HG02973 (cell line): ENCODE results near the gene HMGXB3.

Experiments used
- ATAC-seq: cut with Tn5 transposase; IDR thresholded peaks from one replicate; pipeline ENCODE4 v1.9.1; 2021; ENCODE audit warnings: moderate library complexity; ENCODE audit not compliant: unreplicated experiment

HMGXB3 gene

DNA sequence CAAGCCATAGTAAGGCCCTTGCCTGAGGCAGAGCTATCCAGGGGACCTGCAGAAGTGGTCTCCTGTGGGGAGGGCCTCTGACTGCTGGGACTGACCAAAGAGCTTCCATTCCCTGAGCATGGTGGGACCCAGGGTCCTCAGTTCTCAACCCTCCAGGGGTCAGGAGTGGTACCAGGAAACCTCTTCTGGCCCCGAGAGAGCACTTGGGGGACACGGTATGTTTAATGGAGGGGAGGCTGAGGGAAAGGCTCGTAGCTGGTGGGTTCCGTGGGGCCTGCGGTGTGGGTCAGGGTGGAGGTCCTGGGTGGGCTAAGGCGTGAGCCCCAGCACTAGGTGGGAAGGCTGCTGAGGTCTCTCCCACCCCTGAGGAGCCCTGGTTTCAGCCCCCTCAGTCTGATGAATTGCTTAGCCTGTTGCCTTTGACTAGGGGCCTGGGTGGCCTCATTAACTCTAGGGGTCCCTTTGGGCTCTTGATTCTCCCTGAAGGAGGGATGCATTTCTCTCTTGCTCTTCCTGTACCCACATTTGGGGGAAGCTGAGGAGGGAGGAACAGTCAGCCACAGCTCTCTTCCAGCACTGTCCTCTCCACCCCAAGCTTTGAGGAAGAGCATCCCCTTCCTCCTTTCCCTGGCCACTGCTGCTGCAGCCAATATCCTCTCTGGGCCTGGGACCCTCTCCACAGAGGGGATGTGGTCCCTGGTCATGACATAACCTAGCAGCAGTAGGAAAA lies 51.9 kb downstream of the HMGXB3 start:
- no peak for ATAC-seq

DNA sequence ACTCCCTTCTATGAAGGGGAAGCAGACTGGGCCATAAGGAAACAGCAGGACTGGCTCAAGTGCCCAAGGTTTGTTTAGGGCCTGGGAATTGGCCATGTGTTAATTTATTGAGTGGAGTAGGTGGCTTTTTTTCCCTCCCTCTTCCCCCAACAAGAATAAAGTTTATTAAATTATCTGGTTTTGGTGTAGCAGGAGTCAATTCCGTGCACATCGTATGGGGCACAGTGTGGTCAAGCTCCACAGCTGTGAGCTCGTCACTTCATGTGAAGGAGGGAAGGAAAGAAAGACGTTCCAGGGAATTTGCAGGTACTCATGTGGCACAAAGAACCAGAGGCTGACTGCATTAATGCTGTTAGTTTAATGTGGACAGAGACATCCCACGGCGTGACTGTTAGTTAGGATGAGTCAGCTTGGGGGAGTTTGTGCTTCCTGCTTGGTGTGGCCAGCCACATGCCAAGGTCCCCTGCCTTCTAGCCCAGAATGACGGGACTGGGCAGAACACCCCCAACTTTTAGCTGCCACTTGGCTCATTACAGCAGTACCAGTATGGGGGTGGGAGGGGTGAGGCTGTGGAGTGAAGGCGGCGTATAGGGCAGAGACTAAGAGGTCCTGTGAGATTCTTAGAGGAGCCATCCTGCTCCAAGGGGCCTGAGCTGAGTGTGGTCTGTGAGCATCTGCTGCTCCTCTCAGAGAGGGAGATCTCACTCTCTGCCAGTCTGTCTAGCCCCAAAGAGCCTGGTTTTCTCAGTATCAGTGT lies 52.6 kb downstream of the HMGXB3 start:
- no peak for ATAC-seq

DNA sequence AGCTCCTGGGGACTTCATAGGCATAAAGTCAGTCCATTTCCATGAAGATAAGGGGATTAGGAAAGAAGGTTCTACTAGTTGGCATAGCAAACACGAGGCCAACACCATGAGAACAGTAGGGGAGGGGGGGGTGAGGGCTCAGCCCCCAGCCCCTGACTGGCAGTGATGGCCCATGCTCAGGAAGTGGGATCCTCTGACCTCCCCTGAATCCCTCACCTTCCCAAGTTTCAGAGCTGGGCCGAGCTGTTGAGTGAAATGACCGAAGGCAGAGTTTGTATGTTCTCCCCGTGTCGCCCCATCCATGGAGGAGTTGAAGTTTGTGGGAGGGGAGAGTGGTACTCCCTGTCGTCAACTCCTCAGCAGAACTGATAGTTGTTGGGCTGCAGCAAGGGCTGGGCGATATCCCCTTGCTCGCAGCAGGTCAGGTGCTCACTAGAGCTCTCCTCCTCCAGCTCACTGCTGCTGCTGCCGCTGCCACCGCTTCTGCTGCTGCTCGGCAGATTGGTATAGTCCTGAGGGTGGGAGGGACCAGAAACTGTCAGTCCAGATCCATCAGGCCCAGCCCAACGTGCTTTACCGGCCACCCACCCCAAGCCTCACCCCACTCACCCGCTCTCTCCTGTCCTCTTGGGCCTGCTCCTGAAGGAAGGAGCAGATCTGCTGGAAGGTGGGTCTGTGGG lies 53.3 kb downstream of the HMGXB3 start:
- no peak for ATAC-seq

DNA sequence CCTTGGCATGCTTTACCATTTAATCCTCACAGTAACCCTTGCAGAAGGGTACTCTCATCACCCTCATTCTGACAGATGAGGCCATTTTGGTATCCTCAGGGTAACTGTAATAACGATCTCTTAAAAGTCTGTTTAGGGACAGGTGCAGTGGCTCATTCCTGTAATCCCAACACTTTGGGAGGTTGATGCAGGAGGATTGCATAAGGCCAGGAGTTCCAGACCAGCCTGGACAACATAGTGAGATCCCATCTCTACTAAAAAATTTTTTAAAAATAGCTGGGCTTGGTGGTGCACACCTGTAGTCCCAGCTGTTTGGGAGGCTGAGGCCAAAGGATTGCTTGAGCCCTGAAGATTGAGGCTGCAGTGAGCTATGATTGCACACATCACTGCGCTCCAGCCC lies 54.0 kb downstream of the HMGXB3 start:
- ATAC-seq: no peak

DNA sequence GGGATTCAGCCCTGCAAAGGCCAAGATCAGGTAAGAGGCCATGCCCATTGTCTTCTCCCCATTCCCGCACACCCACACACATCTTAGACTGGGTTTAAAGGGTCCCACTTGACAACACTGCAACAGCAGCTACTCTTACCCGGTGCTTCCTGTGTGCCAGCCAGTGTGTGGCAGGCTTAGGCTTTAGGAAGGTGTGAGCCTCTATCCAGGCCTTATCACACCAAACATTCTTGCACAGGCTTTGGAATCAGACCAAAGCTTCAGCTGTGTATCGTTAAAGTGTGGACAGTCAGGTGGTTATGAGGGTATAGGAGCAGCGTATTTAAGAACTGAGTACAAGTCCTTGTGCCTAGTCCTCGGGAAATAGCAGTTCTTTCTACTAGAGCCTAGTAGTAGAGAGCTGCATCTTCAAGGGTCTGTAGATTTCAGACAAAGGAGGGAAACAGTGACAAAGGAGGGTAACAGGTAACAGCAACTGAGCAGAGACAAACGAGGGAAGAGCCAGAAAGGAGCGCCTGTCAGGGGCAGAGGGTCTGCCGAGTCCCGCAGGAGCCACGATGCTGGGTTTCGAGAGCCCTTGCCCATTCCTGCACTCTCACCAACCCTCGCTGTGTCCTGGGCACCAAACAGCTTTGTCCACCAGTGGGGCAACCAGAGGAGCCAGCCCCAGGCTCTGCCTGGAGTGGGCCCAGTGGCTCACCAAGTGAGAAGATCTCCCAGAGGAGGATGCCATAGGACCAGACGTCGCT lies 55.0 kb downstream of the HMGXB3 start:
- ATAC-seq: no peak

DNA sequence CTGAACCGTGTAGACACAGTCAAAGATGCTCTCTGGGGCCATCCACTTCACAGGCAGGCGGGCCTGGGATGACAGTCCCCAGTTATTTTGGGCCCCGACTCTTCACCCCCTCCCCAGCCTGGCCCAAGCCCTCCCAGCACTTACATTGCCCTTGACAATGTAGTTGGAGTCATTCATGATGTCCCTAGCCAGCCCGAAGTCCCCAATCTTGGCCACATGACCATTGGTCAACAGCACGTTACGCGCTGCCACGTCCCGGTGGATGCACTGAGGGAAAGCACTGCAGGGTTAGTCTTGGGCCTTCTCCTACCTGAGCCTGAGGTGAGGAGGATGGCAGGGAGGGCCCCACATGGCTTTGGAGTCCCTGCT lies 55.5 kb downstream of the HMGXB3 start:
- no peak for ATAC-seq

DNA sequence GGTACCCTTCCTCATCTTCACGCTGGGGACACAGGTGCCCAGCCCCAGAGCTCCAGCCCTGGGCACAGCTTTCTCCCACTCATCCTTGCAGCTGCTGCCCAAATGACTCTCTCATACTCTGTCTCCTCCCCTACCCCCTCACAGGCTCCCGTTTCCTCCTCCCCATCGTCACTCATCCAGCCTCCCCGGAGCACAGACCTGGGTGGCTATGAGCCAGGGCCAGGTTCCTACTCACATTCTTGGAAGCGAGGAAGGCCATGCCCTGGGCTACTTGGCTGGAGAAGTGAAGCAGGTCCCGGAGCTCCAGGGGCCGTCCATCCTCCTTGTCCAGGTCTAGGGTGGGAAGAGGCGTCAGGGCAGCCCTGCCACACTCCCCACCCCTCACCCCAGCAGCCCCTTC lies 56.5 kb downstream of the HMGXB3 start:
- ATAC-seq: no peak

DNA sequence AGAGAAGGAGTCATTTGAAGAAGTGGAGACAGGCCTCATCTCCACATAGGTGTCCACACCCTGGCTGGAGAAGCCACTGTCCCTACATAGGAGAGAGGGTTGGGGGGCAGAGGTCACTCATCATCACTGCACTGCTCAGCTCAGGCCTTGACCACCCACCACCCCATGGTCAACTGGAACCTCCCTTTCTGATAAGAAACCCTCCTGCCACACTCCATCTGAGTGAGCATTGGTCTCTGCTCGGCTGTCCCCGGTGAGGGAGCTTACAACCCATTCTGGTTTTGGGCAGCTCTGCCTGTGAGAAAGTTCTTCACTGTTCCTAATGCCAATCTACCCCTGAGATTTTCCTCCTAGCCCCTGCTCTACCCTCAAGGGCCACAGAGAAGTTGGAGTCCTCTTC lies 57.0 kb downstream of the HMGXB3 start:
- ATAC-seq: no peak

DNA sequence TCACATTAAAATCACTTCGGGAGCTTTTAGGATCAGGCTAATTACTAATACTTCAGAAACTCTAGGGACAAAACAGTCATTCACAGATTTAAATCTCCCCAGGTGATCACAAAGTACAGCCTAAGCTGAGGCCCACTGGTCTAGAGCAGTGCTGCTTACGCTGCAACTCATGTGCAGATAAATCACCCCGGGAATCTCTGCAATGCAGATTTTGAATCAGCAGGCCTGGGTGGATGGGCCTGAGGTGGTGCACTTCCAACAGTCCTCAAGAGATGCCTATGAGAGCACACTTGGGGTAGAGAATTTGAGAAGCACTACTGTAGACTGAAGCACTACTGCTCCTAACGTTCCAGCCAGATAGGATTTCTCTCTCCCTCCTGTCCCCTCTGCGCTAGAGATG lies 57.5 kb downstream of the HMGXB3 start:
- no peak for ATAC-seq

DNA sequence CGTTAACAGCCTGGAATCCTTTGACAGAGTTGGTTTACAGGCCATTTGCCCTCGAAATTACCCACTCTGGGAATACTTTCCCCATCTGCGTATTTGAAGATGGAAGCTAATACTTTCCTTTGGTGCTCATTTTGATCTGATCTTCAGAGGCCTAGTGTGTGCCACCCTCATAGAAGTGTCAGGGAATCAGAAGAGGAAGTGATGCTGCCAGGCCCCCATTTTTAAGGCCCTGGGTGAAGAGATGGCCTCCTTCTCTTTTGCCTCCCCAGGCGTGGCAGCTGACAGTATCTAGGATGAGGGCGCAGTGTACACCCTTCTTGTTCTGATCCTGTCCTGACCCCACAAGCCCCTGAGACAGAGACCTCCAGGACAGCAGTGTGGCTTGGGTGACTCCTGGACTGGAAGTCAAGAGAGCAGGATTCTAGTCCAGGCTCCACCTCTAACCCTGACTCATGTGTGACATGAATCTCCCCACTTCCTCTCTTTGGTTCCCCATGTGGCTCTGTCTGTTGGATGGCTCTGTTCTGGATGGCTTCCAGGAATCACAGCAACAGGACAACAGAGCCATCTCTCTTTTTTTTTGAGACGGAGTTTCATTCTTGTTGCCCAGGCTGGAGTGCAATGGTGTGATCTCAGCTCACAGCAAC lies 58.1 kb downstream of the HMGXB3 start:
- ATAC-seq: no peak

DNA sequence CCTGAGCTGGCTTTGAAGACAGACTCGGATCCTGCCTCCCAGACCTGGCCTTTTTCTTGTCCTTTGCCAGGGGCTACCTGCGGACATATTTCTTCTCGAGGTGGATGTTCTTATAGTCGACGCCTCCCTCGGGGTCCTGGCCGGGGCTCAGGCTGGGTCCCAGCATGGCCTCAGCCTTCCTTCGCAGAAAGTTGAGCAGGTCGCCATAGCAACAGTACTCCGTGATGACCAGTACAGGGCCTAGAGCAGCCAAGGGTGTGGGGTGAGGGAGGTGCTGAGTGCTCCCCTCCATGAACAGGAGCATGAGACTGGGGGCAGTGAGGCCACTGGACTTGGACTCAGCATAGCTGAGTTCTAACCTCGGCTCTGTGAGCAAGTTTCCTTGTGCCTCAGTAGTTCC lies 59.1 kb downstream of the HMGXB3 start:
- ATAC-seq: no peak

DNA sequence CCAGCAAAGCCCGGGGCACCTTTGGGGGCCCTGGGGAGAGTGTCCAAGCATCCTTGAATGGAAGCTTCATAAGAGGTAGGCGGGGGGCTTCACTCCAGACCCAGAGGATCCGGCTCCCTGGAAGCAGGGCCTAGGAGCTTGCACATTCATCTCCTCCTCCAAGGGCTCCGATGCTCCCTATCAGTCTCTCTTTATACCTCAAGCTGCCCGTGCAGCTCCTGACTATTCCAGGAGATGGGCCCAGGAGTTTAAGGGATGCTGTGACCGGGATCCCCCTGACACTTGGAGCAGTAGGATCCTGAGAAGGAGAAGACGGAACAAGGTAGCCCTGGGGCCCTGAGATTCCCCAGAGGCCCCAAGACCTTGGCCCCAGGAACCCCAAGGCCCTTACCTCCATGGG lies 59.9 kb downstream of the HMGXB3 start:
- no peak for ATAC-seq

DNA sequence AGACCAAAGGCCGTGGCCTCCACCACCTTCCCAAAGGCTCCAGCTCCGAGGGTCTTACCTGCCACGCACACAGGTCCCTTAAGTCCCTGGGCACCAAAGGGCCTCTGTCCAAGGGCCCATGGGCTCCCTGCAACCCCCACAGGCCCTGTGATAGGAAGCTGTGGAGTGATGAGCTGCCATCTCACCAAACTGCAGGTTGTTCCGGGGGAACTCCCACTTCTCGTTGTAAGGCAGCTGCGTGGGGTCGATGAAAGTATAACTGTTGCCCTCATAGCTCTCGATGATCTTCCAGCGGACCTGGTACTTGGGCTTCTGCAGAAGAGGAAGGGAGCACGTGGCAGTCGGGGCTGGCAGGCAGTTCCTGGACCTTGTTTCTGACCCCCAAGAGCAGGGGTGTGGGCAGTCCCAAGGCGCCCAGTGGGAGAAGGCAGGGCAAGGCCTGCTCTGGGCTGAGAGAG lies 61.0 kb downstream of the HMGXB3 start:
- ATAC-seq: no peak

DNA sequence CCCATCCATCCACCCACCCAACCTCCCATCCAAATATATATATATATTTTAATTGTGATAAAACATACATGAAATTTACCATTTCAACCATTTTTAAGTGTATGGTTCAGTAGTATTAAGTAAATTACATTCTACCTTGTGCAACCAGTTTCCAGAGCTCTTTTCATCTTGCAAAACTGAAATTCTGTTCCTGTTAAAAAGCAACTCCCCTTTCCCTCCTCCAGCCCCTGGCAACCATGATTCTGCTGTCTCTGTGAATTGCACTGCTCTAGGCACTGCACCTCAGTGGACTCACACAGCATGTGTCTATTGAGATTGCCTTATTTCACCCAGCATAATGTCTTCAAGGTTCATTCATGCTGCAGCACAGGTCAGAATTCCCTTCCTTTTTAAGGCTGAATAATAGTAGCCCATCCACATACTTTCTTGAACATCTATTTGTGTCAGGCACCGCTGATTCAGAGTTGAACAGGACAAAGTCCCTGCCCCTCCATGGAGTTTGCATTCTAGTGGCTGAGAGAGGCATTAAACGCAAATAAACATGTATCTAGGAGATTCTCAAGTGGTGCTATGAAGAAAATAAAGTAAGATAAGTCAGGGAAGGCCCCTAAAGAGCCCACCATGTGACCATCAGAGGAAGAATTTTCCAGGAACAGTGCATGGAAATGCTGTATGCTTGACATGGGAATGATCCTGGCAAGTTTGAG lies 61.8 kb downstream of the HMGXB3 start:
- no peak for ATAC-seq

DNA sequence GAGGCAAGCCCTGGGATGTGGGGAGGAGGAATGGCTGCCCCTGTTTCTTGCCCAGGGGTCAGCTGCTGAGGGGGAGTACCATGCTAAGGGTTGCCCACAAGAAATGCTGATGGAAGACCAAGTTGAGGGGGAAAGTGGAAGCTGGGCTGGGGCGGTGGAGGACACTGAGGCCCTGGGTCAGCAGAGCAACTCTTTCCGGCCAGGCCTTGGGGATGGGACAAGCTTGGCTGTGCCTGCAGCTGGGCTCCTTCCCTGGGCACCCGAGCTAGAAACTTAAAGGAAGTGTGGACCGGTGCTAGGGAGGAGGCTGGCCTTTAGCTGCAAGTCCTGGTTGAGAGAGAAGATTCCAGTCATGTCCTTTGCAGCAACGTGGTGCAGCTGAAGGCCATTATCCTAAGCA lies 63.1 kb downstream of the HMGXB3 start:
- no peak for ATAC-seq

DNA sequence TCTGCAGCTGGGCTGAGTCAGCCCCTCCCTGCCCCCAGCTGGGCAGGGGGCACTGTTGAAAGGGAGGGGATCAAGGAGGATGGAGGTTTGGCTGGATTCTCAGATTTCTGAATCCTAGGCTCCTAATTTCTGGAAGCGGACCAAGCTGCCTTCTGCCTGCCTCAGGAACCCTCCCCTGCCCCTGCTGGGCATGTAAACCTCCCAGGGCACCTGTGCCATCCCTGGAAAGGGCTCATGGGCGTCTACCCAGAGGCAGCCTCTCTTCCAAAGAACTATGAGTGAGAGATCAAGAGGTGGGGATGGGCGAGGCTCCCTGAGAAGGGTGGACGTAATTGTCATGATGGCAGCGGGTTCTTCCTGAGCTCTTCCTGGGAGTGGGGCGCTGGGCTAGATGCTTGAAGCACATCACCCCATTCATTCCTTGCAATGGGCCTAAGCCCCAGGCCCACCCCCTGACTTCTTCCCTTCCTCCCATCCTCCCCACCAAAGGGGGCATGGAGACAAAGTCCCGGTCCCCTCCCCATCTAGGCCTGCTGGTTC lies 64.2 kb downstream of the HMGXB3 start:
- no peak for ATAC-seq

DNA sequence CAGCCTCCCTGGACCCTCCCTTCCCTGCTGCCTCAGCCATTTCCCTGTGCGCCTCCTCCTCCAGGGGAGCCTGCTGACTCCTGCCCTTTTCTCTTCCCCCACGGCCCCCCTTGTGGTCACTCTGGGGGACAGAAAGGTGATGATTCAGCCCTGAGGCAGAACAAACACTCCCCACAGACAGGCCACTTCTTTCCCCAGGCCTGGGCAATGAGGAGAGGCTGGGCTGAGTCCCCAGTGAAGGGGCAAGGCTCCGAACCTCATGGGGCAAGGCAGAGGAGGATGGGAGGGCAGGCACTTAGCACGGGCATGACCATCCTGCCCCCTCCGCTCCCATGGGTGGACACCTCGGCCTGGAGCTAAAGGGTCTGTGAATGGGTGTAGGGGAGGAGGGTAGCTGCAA lies 64.8 kb downstream of the HMGXB3 start:
- no peak for ATAC-seq

DNA sequence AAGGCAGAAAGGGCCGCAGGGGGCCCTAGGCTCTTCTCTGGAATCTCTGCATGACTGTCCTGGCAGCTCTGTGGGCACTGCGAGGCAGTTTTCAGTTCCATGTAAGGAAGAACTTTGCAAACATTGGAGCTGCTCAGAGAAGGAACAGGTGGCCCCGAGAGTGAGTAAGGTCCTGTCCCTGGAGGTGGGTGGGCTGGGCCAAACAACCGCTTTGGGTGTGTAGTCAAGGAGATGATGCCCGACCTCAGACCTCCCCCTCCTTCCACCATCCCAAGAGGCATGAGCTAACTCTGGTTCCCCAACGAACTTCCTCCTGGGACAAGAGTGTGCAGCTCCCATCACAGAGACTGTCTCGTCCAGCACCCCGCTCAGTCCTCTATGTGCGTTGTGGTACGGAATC lies 65.3 kb downstream of the HMGXB3 start:
- no peak for ATAC-seq

DNA sequence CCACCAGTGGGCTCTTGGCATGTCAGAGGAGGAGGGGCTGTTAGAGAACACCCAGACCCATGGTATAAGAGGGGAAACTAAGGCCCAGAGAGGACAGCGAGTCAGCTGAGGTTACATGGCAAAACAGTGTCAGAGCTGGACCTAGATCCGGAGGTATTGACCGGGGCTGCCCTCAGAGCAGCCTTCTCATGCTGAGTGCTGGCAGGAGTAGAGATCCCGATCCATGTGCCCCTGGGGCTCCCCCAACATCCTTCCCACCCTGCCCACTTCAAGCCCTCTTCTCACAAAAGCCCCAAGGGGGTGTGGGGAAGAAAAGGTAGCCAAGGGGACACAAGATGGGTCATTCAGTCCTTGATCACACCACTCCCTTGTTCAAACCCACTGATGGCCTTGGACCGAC lies 65.9 kb downstream of the HMGXB3 start:
- no peak for ATAC-seq

DNA sequence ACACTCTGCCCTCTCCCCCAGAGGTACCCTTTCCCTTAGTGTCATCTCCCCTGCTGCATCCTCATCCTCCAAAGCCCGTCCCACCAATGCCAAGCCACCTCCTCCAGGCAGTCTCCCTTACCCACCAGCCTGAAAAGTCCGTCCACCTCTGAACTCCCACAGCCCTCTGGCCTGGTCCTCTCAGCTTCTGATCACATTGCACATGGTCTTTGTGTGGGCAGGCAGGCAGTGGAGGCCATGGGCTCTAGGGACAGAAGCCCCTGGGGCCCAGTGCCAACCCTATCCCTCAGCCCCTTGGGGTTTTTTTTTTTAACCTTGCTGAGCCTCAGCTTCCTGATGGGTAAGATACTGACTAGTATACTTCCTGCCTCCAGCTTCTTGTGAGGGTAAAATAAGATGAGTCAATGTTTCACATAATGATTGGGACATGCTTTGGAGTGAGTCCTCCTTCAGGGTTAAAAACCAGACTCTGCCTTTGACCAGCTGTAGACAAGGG lies 66.4 kb downstream of the HMGXB3 start:
- ATAC-seq: no peak
